HG03039 (cell line): ENCODE results near the gene TLR9.

Source experiments
- ATAC-seq: cut with Tn5 transposase; IDR thresholded peaks from one replicate; pipeline ENCODE4 v1.9.1; 2021; ENCODE audit warnings: mild to moderate bottlenecking, moderate library complexity; ENCODE audit not compliant: unreplicated experiment

The TLR9 gene

GRCh38 chr3:52218026-52218425, 7.4 kb downstream of the TLR9 start:
- ATAC-seq, result no peak

GRCh38 chr3:52217409-52217805, 8.0 kb downstream of the TLR9 start:
- no peak for ATAC-seq

- no peak for ATAC-seq
Observed at GRCh38 chr3:52216585-52217408, 8.6 kb downstream of the TLR9 start.

GRCh38 chr3:52215351-52215750, 10.1 kb downstream of the TLR9 start:
- no peak for ATAC-seq

- no peak for ATAC-seq
Observed at GRCh38 chr3:52213901-52214300, 11.5 kb downstream of the TLR9 start.

GRCh38 chr3:52213005-52213404, 12.4 kb downstream of the TLR9 start:
- no peak for ATAC-seq

- no peak for ATAC-seq
Observed at GRCh38 chr3:52211268-52211891, 14.1 kb downstream of the TLR9 start.

GRCh38 chr3:52210550-52211046, 14.8 kb downstream of the TLR9 start:
- no peak for ATAC-seq

GRCh38 chr3:52210037-52210436, 15.4 kb downstream of the TLR9 start:
- ATAC-seq, result no peak

- ATAC-seq, result no peak
Observed at GRCh38 chr3:52208556-52208955, 16.9 kb downstream of the TLR9 start.

- ATAC-seq, result no peak
Observed at GRCh38 chr3:52205727-52206372, 19.6 kb downstream of the TLR9 start.

GRCh38 chr3:52204337-52205073, 20.9 kb downstream of the TLR9 start:
- ATAC-seq, result no peak

- no peak for ATAC-seq
Observed at GRCh38 chr3:52203701-52204100, 21.7 kb downstream of the TLR9 start.

GRCh38 chr3:52202384-52203077, 22.9 kb downstream of the TLR9 start:
- ATAC-seq, result no peak

- ATAC-seq, result no peak
Observed at GRCh38 chr3:52200981-52201679, 24.3 kb downstream of the TLR9 start.

- no peak for ATAC-seq
Observed at GRCh38 chr3:52198643-52199608, 26.5 kb downstream of the TLR9 start.

- peak; percentile 55 for ATAC-seq
Observed at GRCh38 chr3:52197842-52198625, 27.4 kb downstream of the TLR9 start, which contains the start of gene ALAS1. TSS of gene ALAS1 (plus strand) at chr3:52198160. CDS start at chr3:52199242, 1,082 bp downstream.

GRCh38 chr3:52197499-52197841, 28.0 kb downstream of the TLR9 start:
- ATAC-seq, result peak; percentile 2
